Neural progenitor cell (in vitro differentiated cells): ENCODE measurements around the gene HOXA5. TPM values are rescaled to one million over a fixed set of nuclear protein-coding genes. Genes with fewer than 3 reads are reported as not detected.

ENCODE experiments used
- DNase-seq: peaks from one replicate; pipeline ENCODE4 v3.0.0-alpha.2; 2016; ENCODE audit warnings: low spot score
- H2AFZ ChIP-seq: fragments of 200-600 bp; sonication (generic); replicated peaks from 2 replicates; pipeline ENCODE4 v1.6.1; 2016; ENCODE audit warnings: antibody characterized with exemption
- H3F3A ChIP-seq: fragments of 200-600 bp; sonication (generic); 2 replicates; pipeline ENCODE4 v1.6.1; 2016; ENCODE audit warnings: antibody characterized with exemption, low read depth
- H3K27ac ChIP-seq: fragments of 200-600 bp; sonication (generic); 2 replicates; pipeline ENCODE4 v1.5.1; 2016; ENCODE audit warnings: mild to moderate bottlenecking
- H3K27me3 ChIP-seq: fragments of 200-600 bp; sonication (generic); 2 replicates; pipeline ENCODE4 v1.6.1; 2016; ENCODE audit warnings: mild to moderate bottlenecking, moderate library complexity
- H3K36me3 ChIP-seq: fragments of 200-600 bp; sonication (generic); 2 replicates; pipeline ENCODE4 v1.5.1; 2016
- H3K4me1 ChIP-seq: fragments of 200-600 bp; sonication (generic); 2 replicates; pipeline ENCODE4 v1.6.1; 2016; ENCODE audit warnings: mixed run types
- H3K4me2 ChIP-seq: fragments of 200-600 bp; sonication (generic); 2 replicates; pipeline ENCODE4 v1.6.1; 2016
- H3K4me3 ChIP-seq: fragments of 200-600 bp; sonication (generic); 2 replicates; pipeline ENCODE4 v1.5.1; 2016
- H3K79me2 ChIP-seq: fragments of 200-600 bp; sonication (generic); 2 replicates; pipeline ENCODE4 v1.6.1; 2016; ENCODE audit warnings: low read depth
- H3K9ac ChIP-seq: fragments of 200-600 bp; sonication (generic); 2 replicates; pipeline ENCODE4 v1.6.1; 2016
- H3K9me3 ChIP-seq: fragments of 200-600 bp; sonication (generic); 2 replicates; pipeline ENCODE4 v1.5.1; 2016; ENCODE audit warnings: low read depth
- H4K20me1 ChIP-seq: fragments of 200-600 bp; sonication (generic); 2 replicates; pipeline ENCODE4 v1.6.1; 2016; ENCODE audit warnings: low read depth
- H3K27ac Mint-ChIP-seq: 3 replicates; pipeline ENCODE4 v1.8.0; 2021; ENCODE audit warnings: mixed read lengths
- H3K27me3 Mint-ChIP-seq: 2 replicates; pipeline ENCODE4 v1.8.0; 2022; ENCODE audit warnings: low read depth, mild to moderate bottlenecking, inconsistent platforms, moderate library complexity, mixed read lengths; ENCODE audit not compliant: insufficient read depth
- H3K36me3 Mint-ChIP-seq: 3 replicates; pipeline ENCODE4 v1.8.0; 2021; ENCODE audit warnings: mixed read lengths
- H3K4me1 Mint-ChIP-seq: 3 replicates; pipeline ENCODE4 v1.8.0; 2021; ENCODE audit warnings: mixed read lengths
- H3K4me3 Mint-ChIP-seq: 3 replicates; pipeline ENCODE4 v1.8.0; 2021; ENCODE audit warnings: mild to moderate bottlenecking, moderate library complexity, mixed read lengths
- H3K9me3 Mint-ChIP-seq: 3 replicates; pipeline ENCODE4 v1.8.0; 2020; ENCODE audit warnings: mixed read lengths
- EZH2 ChIP-seq: fragments of 200-600 bp; sonication (generic); IDR thresholded peaks from 2 replicates; pipeline ENCODE4 v1.6.1; 2017; ENCODE audit warnings: antibody characterized with exemption, mild to moderate bottlenecking, moderate library complexity
- EZH2phosphoT487 ChIP-seq: fragments of 200-600 bp; sonication (generic); IDR thresholded peaks from 2 replicates; pipeline ENCODE4 v1.6.1; 2017; ENCODE audit warnings: antibody characterized with exemption
- total RNA-seq: library from RNA; depleted of rRNA; stranded (reverse); fragments of >200 nt; gene quantifications from 2 replicates; pipeline ENCODE4 v1.2.3, GENCODE V29; 2015; ENCODE audit warnings: low replicate concordance
- TF ChIP-seq, protein P1 (sequence below): fragments of 200-600 bp; sonication (generic); IDR thresholded peaks from 2 replicates; pipeline ENCODE4 v1.5.1; 2017; ENCODE audit warnings: antibody characterized with exemption, mild to moderate bottlenecking

Gene HOXA5
- total RNA-seq, 1 donor from 2014 or later = not detected

DNA sequence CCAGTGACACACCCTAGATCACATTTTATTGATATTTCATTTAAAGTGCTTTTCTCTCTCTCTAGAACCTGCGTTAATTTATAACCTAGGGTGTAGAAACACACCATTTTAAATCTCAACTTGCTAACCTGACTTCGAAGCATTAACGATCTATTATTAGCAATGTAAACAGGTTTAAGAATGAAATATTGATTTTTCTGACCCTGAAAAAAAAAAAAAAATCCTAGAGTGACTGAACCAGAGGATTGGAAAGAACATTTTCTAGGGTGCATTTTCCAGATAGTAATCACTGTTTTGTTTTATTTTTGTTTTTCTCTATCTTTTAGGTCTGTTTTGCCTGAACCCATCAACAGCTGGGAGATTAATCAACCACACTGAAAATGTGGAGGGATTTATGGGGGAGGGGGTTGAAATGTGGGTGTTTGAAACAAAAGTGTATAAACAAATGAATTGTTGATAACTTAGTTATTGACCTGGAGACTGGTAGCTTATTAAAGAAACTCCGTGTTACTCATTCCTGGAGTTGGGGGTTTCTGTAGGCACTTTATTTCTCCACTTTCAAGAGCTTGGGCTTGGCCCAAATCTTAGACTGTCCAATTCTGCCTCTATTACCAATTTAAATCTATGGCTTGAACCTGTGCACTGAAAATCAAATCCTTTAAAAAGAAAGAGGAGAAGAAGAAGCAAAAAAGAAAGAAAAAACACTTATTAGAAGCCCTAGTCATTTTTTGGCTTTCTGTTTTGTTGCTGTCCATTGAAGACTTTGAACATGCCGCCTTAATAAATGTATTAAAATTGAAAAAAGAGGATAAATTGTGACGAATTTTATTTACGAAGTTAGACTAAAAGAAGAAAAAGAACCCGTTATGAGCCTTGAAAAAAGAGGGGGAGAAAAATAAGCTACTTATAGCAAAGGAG lies 43.8 kb downstream of the HOXA5 start:
- Histone ChIP-seq H3K36me3 (no peaks in the 10 kb centered on the region), H3K27ac (no peak overlapping the region), H3K79me2 (no peaks in the 10 kb centered on the region), H3K4me3 (no peak overlapping the region), H4K20me1 (peaks cover 100% of the 10 kb centered on the region), H3F3A (peaks cover 27% of the 10 kb centered on the region), H3K9ac (no peak overlapping the region), H2AFZ (no peak overlapping the region), H3K27me3 (peaks cover 100% of the 10 kb centered on the region), H3K9me3 (no peaks in the 10 kb centered on the region), H3K4me2 (no peak overlapping the region), H3K4me1 (peaks cover 11% of the 10 kb centered on the region)
- TF ChIP-seq, protein P1, sequence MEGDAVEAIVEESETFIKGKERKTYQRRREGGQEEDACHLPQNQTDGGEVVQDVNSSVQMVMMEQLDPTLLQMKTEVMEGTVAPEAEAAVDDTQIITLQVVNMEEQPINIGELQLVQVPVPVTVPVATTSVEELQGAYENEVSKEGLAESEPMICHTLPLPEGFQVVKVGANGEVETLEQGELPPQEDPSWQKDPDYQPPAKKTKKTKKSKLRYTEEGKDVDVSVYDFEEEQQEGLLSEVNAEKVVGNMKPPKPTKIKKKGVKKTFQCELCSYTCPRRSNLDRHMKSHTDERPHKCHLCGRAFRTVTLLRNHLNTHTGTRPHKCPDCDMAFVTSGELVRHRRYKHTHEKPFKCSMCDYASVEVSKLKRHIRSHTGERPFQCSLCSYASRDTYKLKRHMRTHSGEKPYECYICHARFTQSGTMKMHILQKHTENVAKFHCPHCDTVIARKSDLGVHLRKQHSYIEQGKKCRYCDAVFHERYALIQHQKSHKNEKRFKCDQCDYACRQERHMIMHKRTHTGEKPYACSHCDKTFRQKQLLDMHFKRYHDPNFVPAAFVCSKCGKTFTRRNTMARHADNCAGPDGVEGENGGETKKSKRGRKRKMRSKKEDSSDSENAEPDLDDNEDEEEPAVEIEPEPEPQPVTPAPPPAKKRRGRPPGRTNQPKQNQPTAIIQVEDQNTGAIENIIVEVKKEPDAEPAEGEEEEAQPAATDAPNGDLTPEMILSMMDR = no peak
- TF ChIP-seq EZH2 = peak; percentile 4
- peak; percentile 12 for TF ChIP-seq EZH2phosphoT487
- DNase-seq = no peak
- Mint-ChIP-seq H3K4me1 (peaks cover 10% of the 10 kb centered on the region), H3K27ac (no peak overlapping the region), H3K36me3 (no peaks in the 10 kb centered on the region), H3K4me3 (no peak overlapping the region), H3K9me3 (peaks cover 8% of the 10 kb centered on the region), H3K27me3 (peaks cover 94% of the 10 kb centered on the region)

GRCh38 chr7:27098578-27099451 lies 44.7 kb downstream of the HOXA5 start:
- Histone ChIP-seq H3K9ac (no peak overlapping the region), H3K27ac (no peak overlapping the region), H3F3A (peaks cover 27% of the 10 kb centered on the region), H3K36me3 (no peaks in the 10 kb centered on the region), H2AFZ (no peak overlapping the region), H3K4me1 (peaks cover 11% of the 10 kb centered on the region), H3K27me3 (peaks cover 100% of the 10 kb centered on the region), H3K4me3 (no peak overlapping the region), H3K9me3 (no peaks in the 10 kb centered on the region), H4K20me1 (peaks cover 100% of the 10 kb centered on the region), H3K79me2 (no peaks in the 10 kb centered on the region), H3K4me2 (no peak overlapping the region)
- Mint-ChIP-seq H3K4me3 (no peak overlapping the region), H3K27ac (no peak overlapping the region), H3K4me1 (peaks cover 10% of the 10 kb centered on the region), H3K9me3 (peaks cover 11% of the 10 kb centered on the region), H3K27me3 (peaks cover 94% of the 10 kb centered on the region), H3K36me3 (no peaks in the 10 kb centered on the region)
- TF ChIP-seq EZH2 = peak; percentile 99
- peak; percentile 97 for TF ChIP-seq EZH2phosphoT487
- TF ChIP-seq, protein P1 = no peak
- peak; percentile 68 for DNase-seq

DNA sequence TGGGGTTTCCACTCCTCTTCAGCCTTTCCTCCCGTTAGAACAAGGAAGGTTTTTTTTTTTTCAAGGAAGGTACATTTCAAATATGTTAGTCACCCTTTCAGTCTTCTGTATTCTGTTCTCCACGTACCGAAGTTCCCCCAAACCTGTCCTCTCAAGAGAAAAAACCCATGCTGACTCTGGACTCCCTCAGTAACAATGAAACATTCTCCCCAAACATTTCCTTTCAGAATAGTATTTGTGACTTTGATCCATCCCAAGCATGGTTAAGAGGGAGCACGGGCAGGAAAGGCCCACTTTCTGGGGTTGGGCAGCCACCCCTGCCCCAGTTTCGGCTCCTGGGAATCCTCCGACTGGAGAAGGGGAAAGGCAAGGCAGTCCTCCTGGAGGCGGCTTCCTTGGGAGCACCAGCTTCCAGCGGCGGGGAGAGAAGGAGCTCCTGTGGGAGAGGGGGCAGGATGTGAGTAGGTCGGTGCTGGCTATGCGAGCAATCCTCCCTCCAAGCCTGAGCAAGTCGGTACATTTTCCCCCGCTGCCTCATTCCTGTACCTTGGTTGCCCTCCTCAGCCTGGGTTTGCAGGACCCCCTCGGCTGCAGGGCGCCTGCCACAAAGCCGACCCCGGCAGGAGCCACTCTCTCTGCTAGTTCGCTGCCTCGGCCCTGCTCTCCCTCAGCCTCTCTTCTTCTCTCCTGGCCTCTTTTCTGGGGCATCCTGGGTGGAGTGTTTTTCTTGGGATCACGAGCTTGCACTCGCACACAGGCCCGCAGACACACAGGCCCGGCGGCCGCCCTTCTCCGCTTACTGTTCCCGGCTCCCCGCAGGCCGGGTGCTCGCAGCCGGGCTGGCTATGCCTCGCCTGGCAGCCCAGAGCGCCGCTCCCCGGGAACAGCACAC lies 45.5 kb downstream of the HOXA5 start:
- no peak overlapping the region for H3K27ac ChIP-seq
- H2AFZ ChIP-seq = no peak overlapping the region
- Mint-ChIP-seq H3K27me3 (peaks cover 94% of the 10 kb centered on the region), H3K36me3 (no peaks in the 10 kb centered on the region), H3K27ac (no peak overlapping the region), H3K4me1 (peaks cover 10% of the 10 kb centered on the region), H3K9me3 (peaks cover 12% of the 10 kb centered on the region), H3K4me3 (peak overlapping the region; percentile 60)
- TF ChIP-seq EZH2 (no peak), EZH2phosphoT487 (peak; percentile 35)
- TF ChIP-seq, protein P1 = no peak
- no peaks in the 10 kb centered on the region for H3K79me2 ChIP-seq
- peaks cover 100% of the 10 kb centered on the region for H3K27me3 ChIP-seq
- H3K9ac ChIP-seq = no peak overlapping the region
- H3K4me2 ChIP-seq = no peak overlapping the region
- peaks cover 11% of the 10 kb centered on the region for H3K4me1 ChIP-seq
- no peaks in the 10 kb centered on the region for H3K36me3 ChIP-seq
- peaks cover 100% of the 10 kb centered on the region for H4K20me1 ChIP-seq
- peaks cover 27% of the 10 kb centered on the region for H3F3A ChIP-seq
- no peak overlapping the region for H3K4me3 ChIP-seq
- no peaks in the 10 kb centered on the region for H3K9me3 ChIP-seq
- peak; percentile 73 for DNase-seq
